HG03442 (cell line): Measurements from ENCODE around the gene COX19.

Experiments
- ATAC-seq: cut with Tn5 transposase; IDR thresholded peaks from one replicate; pipeline ENCODE4 v1.9.1; 2021; ENCODE audit warnings: mild to moderate bottlenecking, moderate library complexity; ENCODE audit not compliant: unreplicated experiment

COX19 gene

GRCh38 chr7:979886-980571 lies 4.7 kb upstream of the COX19 start:
- no peak for ATAC-seq

GRCh38 chr7:979151-979550 lies 3.8 kb upstream of the COX19 start:
- ATAC-seq: no peak

- no peak for ATAC-seq
These were observed 3.2 kb upstream of the COX19 start for GRCh38 chr7:978416-979091.

- ATAC-seq: no peak
These were observed 2.6 kb upstream of the COX19 start for GRCh38 chr7:978049-978346.

- ATAC-seq: no peak
These were observed 2.1 kb upstream of the COX19 start for GRCh38 chr7:977326-978048.

- no peak for ATAC-seq
These were observed 1.6 kb upstream of the COX19 start for GRCh38 chr7:976901-977325.

GRCh38 chr7:975702-976473 lies 539 bp upstream of the COX19 start:
- no peak for ATAC-seq

- no peak for ATAC-seq
These were observed 1.2 kb downstream of the COX19 start for GRCh38 chr7:974172-974571.

GRCh38 chr7:973312-973711 lies 2.0 kb downstream of the COX19 start:
- ATAC-seq: no peak

- no peak for ATAC-seq
These were observed 2.6 kb downstream of the COX19 start for GRCh38 chr7:972676-973309.

GRCh38 chr7:972110-972509 lies 3.2 kb downstream of the COX19 start:
- ATAC-seq: no peak

GRCh38 chr7:970744-971143 lies 4.6 kb downstream of the COX19 start:
- ATAC-seq: no peak

GRCh38 chr7:969403-969802 lies 5.9 kb downstream of the COX19 start:
- no peak for ATAC-seq

GRCh38 chr7:968205-969105 lies 6.9 kb downstream of the COX19 start:
- ATAC-seq: no peak

GRCh38 chr7:967361-968082 lies 7.8 kb downstream of the COX19 start:
- no peak for ATAC-seq

GRCh38 chr7:966291-967069 lies 8.9 kb downstream of the COX19 start:
- ATAC-seq: no peak

GRCh38 chr7:964401-965231 lies 10.7 kb downstream of the COX19 start:
- no peak for ATAC-seq
